HG02840 (cell line): ENCODE results near the gene CD244.
A peak's percentile ranks its signal among the peaks of the same experiment; 100 is the strongest.
"Not testable (repeated sequence)": the region's sequence is repeated elsewhere in the genome, so short reads cannot be mapped to it uniquely, and the experiment has no call there.

ENCODE experiments used
- ATAC-seq: cut with Tn5 transposase; IDR thresholded peaks from one replicate; pipeline ENCODE4 v1.9.1; 2021; ENCODE audit warnings: mild to moderate bottlenecking, moderate library complexity, moderate number of reproducible peaks; ENCODE audit not compliant: unreplicated experiment, low FRiP score

Gene CD244

DNA sequence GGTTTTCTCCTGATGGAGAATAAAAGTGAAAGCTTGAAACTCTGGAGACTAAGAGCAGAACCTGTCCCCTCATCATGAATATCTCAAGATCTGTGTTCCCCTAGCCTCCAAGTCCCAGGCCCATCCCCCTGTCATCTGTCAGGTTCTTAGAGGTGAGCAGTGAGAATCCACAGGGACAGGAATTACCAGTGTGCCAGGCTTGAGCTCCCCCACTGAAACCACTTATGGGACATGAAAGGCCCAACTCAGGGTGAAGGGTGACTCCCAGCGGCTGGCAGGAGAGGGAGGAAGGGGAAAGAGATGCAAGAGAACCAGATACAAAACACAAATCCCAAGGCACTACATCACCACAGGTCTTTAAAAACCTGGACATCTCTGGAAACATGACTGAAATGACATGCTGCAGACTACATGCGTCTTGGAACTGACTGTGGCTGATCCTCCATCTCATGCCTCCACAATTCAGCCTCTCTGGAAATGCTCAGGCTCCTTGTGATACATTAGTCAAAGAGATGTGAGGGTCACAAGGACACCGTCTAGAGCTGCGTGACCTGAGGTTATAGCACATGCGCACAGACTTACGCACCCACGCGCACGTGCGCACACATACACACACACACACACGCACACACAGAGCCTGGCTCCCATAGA, 73.5 kb downstream of the CD244 start:
- no peak for ATAC-seq

DNA sequence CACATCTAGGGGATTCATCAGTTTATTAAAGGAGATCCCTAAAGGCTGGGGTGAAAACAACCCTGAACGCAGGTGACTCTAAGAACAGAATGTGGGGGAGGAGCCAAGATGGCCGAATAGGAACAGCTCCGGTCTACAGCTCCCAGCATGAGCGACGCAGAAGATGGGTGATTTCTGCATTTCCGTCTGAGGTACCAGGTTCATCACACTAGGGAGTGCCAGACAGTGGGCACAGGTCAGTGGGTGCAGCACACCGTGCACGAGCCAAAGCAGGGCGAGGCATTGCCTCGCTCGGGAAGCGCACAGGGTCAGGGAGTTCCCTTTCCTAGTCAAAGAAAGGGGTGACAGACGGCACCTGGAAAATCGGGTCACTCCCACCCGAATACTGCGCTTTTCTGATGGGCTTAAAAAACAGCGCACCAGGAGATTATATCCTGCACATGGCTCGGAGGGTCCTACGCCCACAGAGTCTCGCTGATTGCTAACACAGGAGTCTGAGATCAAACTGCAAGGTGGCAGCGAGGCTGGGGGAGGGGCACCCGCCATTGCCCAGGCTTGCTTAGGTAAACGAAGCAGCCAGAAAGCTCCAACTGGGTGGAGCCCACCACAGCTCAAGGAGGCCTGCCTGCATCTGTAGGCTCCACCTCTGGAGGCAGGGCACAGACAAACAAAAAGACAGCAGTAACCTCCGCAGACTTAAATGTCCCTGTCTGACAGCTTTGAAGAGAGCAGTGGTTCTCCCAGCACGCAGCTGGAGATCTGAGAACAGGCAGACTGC, 79.5 kb downstream of the CD244 start:
- ATAC-seq = not testable (repeated sequence)

DNA sequence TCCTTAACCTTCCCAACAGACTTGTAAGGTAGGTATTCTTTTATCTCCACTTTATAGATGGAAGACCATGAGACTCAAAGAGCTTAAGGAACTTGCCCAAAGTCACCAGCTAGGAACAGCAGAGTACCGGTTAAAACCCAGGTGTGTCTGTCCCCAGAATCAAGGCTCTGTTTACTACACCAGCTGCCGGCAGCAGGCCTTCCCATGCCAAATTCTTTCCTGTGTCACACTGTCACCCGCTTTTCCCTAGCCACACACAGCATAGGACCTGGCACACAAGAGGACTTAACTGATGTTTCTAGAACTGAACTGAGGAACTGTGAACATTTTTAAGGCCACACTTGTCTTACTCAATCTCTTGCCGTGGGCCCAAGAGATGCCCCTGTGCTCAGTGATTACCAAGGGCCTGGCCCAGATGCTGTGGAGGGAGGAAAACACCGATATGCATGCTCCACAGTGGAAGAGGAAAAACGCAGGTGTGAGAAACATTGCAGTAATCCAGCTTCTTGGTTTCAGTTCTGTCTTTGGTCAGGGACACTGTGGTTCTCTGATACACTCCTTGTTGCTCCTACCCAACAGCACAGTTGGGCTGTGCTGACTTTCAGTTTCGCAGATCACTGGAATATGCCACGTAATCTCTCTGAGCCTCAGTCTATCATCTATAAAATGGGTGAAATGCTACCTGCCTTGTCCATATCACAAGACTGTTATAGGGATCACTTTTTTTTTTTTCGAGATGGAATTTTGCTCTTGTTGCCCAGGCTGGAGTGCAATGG, 80.6 kb downstream of the CD244 start:
- ATAC-seq = peak; percentile 76

DNA sequence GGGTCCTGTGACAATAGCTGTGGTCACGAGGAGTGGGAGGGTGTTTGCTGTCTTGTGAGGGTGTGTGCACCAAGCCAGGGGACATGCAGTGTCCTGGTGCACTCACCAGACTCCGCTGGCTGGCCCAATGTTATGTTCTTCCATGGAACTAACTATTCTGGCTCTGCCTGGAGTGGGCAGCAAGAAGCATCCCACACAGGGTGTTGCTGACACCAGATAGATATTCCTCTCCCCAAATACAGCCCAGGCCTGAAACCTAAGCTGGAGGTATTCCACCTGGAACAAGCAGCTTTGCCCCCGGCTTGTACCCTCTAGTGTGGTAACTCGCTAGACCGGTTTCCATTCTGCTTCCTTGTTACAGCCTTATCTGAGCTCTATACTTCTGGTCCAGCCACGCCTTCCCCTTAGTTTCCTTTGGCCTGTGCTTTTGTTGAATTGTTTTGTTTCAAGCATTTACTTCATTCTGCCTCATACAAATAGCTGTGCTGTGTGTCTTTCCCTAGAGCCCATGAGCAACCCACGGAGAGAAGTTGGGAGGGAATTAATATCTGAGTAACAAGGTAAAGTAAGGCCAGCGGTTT, 81.4 kb downstream of the CD244 start:
- no peak for ATAC-seq

DNA sequence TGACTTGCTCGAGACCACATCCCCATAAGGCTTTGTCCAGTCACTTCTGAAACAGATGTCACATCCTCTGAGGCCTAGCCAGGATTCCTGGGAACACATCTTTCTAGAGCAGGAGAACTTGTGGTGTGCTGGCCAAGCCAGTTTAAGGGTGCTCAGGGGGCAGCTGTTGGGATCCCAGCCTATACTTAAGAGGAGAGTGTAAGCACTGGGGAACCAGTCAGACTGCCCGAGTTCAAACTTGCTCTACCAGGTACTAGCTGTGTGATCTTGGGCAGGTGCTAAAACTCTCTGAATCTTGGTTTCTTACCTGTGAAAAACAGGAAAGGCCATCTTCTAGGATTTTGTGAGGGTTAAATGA, 82.3 kb downstream of the CD244 start:
- ATAC-seq = no peak
